Measurements from ENCODE around the gene CTDSP2. TPM values are rescaled to one million over a fixed set of nuclear protein-coding genes. Genes with fewer than 3 reads are reported as not detected.
"Not testable (repeated sequence)": the region's sequence is repeated elsewhere in the genome, so short reads cannot be mapped to it uniquely, and the experiment has no call there.

CTDSP2 gene
- polyA plus RNA-seq (2014; cell fraction: cytosol; rRNA removed): 43.8 and 49.4 TPM in 2 replicates
- 45.8 and 57.4 TPM in 2 replicates for polyA plus RNA-seq (2014; cell fraction: nucleus; rRNA removed)

GRCh38 chr12:57846577-57847319 lies at the start of gene CTDSP2:
CTDSP2 (minus strand) TSS chr12:57846729; CDS start chr12:57846435, 294 bp downstream.
- DNase-seq (ENCODE audit: low spot score): peak; percentile 98

DNA sequence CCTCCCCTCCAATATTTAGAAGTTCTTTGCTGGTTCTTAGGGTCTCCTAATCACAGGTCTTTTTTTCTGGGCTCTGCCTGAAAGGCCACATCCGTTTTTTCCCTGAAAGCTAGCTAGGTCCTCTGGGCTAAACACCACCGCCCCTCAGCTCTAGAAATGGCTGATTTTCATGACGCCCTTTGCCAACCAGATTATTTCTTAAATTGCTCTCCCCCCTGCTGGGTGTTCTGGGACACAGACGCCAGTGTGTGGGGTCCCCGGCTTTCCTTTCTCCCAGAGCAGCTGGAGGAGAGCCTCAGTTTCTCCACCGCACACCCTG lies 49.5 kb upstream of the CTDSP2 start:
- DNase-seq (ENCODE audit: low spot score): no peak

GRCh38 chr12:57895389-57896114 lies 49.0 kb upstream of the CTDSP2 start:
- DNase-seq (ENCODE audit: low spot score): no peak

- peak; percentile 57 for DNase-seq (ENCODE audit: low spot score)
Observed at GRCh38 chr12:57894399-57895292, 48.1 kb upstream of the CTDSP2 start.

DNA sequence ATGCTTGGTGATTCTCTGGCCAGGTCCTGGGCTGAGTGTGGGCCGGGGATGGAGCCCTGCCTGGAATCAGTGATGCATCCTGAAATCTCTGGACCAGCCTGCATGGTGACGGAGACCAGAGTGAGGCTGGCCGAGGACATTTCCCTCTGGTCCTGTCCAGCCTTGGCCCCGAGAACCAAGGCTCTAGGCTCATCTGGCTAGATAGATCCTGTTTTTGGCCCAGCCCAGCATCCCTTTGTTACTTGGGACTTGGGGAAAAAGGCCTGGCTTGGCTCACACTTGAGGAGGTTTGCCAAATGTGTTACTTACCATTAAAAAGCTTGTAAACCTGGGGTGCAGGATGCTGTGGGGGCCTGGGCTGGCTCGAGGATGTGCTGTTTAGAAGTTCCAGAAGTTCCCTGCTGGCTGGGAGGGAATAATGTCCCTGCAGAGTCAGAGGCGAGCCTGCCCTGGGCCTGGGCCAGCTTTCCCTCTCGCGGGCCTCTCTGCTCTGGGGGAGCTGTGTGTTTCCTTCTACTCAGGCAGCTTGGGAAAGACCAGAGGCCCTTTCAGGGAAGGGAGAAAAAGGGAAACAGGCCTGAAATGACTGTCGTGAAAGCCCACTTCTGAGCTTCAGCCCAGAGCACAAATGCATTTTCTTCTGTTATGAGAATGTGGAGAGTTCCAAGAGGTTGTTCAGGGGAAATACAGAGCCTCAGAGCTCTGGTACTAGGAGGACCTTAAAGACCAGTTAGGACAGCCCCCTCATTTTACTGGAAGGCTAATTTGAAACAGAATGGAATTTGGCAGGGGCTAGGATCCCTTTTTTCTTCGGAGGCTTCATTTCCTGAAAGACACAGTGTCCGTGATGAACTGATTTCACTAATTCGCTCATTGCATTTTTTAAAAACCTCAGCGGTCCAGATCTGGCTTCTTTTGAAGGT lies 47.2 kb upstream of the CTDSP2 start:
- DNase-seq (ENCODE audit: low spot score): peak; percentile 66

DNA sequence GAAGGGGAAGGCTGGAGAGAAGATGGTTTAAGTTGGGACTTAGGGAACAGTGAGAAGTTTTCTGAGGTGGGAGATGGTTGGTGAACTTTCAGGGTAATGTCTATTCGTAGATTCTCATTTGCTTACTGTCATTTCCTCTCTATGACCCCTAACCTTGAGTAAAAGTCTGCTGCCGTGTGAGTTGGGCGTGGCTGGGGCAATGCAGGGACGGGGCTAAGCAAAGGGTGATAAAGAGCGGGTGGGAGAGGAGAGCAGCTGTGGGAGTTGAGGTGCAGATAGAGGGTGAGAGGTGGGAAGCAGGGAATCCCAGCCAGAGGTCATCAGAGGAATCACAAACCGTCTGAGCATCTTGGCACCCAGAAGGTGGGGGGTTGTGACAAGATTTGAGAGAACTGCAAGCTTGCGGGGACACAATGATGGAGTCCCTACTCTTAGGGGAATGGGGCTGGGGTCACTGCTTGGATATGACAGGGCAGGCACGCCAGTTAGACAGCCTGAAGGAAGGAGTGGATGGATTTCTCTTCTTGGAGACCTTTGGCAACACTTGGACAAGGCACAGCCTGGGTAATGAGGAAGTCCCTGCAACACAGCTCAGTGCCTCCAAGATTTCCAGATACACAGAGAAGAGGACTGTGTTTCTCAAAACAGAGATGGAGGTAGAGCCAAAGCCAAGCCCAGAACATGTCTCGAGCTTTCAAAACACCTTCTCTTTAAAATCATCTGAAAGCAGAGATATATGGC lies 45.9 kb upstream of the CTDSP2 start:
- DNase-seq (ENCODE audit: low spot score): no peak

GRCh38 chr12:57891542-57892228 lies 45.2 kb upstream of the CTDSP2 start:
- DNase-seq (ENCODE audit: low spot score): no peak

GRCh38 chr12:57890191-57891115 lies 43.9 kb upstream of the CTDSP2 start:
- DNase-seq (ENCODE audit: low spot score): no peak

- DNase-seq (ENCODE audit: low spot score): no peak
Observed at GRCh38 chr12:57889500-57889989, 43.0 kb upstream of the CTDSP2 start.

- DNase-seq (ENCODE audit: low spot score): peak; percentile 52
Observed at GRCh38 chr12:57888409-57889157, 42.1 kb upstream of the CTDSP2 start.

DNA sequence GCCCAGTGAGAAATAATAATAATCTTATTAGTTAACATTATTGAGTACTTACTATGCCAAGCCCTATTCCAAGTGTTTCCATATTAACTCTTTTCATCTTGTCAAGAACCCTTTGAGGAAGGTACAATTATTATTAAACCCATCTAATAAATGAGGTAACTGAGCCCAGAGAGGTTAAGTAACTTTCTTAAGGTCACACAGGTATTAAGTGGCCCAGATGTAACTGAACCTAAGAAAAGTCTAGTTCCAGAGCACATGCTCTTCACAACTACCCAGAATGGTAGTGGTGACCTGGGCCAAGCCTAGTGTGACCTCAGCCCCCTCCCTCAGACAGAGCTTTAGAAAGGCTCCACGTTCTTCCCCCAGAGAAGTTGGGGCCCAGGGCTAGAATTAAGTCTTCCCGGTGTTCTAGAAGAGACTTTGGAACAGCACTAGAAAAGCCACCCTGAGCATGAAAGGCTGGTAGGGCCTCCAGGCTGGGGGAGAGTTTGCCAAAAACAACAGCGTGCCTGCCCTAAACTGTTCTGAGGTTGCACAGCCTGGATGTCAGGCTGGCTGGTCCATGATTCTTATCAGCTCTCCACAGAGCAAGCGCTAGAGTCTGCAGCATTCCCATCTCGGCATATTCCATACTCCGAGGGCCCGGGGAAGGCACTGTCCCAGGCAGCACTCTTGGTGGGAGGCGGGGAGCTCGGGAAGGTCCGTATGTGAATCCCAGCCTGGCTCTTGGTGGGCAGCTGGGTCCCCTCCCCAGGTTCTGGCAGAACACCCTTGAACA lies 41.3 kb upstream of the CTDSP2 start:
- DNase-seq (ENCODE audit: low spot score): peak; percentile 58

DNA sequence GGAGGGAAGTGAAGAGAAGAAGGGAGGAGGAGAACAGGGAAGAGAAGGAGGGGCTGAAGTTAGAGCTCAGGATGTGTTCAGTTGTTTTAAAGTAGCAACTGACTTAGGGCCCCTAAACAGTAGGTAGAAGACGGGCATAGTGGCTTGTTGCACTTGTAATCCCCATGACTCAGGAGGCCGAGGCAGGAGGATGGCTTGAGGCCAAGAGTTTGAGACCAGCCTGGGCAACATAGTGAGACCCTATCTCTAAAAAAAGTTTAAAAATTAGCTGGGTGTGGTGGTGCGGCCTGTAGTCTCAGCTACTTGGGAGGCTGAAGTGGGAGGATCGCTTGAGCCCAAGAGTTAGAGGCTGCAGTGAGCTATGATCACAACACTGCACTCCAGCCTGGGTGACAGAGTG lies 40.4 kb upstream of the CTDSP2 start:
- not testable (repeated sequence) for DNase-seq (ENCODE audit: low spot score)

- no peak for DNase-seq (ENCODE audit: low spot score)
Observed at GRCh38 chr12:57886542-57886941, 40.0 kb upstream of the CTDSP2 start.

GRCh38 chr12:57885207-57885606 lies 38.7 kb upstream of the CTDSP2 start:
- no peak for DNase-seq (ENCODE audit: low spot score)

GRCh38 chr12:57883700-57884099 lies 37.2 kb upstream of the CTDSP2 start:
- no peak for DNase-seq (ENCODE audit: low spot score)

DNA sequence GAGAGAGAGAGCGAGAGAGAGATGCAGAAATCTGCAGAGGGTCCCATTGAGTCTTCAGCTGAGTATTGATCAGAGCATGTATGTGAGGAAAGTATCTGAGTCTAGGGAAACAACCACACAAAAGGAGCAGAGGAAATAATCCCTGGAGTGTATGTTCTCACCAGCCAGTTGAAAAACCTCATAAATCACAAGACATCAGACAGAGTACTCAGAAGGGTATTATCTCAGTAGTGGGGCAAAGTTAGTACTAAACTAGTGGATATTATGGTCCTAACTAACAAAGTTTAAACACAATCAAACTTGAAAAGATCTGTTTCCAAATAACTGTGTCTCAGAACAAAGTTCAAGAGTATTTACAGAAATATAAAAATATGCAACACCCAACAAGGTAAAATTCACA lies 36.5 kb upstream of the CTDSP2 start:
- DNase-seq (ENCODE audit: low spot score): no peak

- DNase-seq (ENCODE audit: low spot score): no peak
Observed at GRCh38 chr12:57882575-57882974, 36.0 kb upstream of the CTDSP2 start.

All from SK-N-DZ (cell line).